Endothelial cell of umbilical vein (primary cell): ENCODE results near the gene DCAF6. TPM values are rescaled to one million over a fixed set of nuclear protein-coding genes. Genes with fewer than 3 reads are reported as not detected.

Experiments used
- BruUV-seq: library from RNA; stranded (reverse); fragments of 400-500 nt; replicated peaks from 2 replicates; lab custom pipeline; 2021; lab: Mats Ljungman, UMichigan
- CTCF ChIA-PET: fragments of 300-600, 350-600 bp; sonication (Branson Sonifier 250); formaldehyde crosslinking; loops from one replicate; lab custom pipeline; 2021; ENCODE audit warnings: antibody characterized with exemption, inconsistent platforms; lab: Charles Lee
- POLR2A ChIA-PET: fragments of 300-600, 350-600 bp; sonication (Branson Sonifier 250); formaldehyde crosslinking; loops from one replicate; lab custom pipeline; 2021; ENCODE audit warnings: antibody characterized with exemption, inconsistent platforms; lab: Charles Lee
- DNase-seq: peaks from one replicate; pipeline ENCODE4 v3.0.0-alpha.2; 2011; ENCODE audit warnings: low read depth, low spot score
- FAIRE-seq: peaks from 2 replicates; lab custom pipeline; 2011; peaks lifted over from hg19 to GRCh38; lab: Jason Lieb, UNC
- H2AFZ ChIP-seq: 2 replicates; pipeline ENCODE4 v1.6.0; 2012; ENCODE audit warnings: low read depth, low read length, control low read depth, inconsistent platforms
- H3K27ac ChIP-seq: 2 replicates; pipeline ENCODE4 v1.5.1; 2011; ENCODE audit warnings: low read depth, mild to moderate bottlenecking, control low read depth, low read length, moderate library complexity; ENCODE audit not compliant: insufficient read depth
- H3K27me3 ChIP-seq, 2 experiments: 2 replicates each; pipeline versions ENCODE4 v1.6.0 to v1.6.1; 2011; ENCODE audit warnings: low read length in 2 of 2, mixed read lengths in 1 of 2; ENCODE audit not compliant: control insufficient read depth in 2 of 2, insufficient read depth in 2 of 2
- H3K36me3 ChIP-seq, 2 experiments: 2 replicates in 1 of 2; 3 replicates in 1 of 2; pipeline ENCODE4 v1.5.1; 2011; ENCODE audit warnings: low read length in 2 of 2, mild to moderate bottlenecking in 1 of 2, moderate library complexity in 1 of 2; ENCODE audit not compliant: control insufficient read depth in 2 of 2, insufficient read depth in 2 of 2; ENCODE audit errors: extremely low read depth in 1 of 2
- H3K4me1 ChIP-seq: 3 replicates; pipeline ENCODE4 v1.5.1; 2011; ENCODE audit warnings: mild to moderate bottlenecking, low read length; ENCODE audit not compliant: control insufficient read depth, insufficient read depth; ENCODE audit errors: extremely low read depth
- H3K4me2 ChIP-seq: 2 replicates; pipeline ENCODE4 v1.6.1; 2011; ENCODE audit warnings: low read length, control low read depth, mixed read lengths; ENCODE audit not compliant: insufficient read depth
- H3K4me3 ChIP-seq, 3 experiments: fragments of 200-600 bp in 1 of 3; sonication (generic), shearing (Covaris generic) in 1 of 3; replicated peaks in 1 of 3; 2 replicates each; pipeline ENCODE4 v1.5.1; 2011 to 2016; ENCODE audit warnings: control low read depth in 3 of 3, low read length in 3 of 3, mild to moderate bottlenecking in 2 of 3, inconsistent platforms in 1 of 3, low read depth in 1 of 3, moderate library complexity in 1 of 3; ENCODE audit not compliant: insufficient read depth in 1 of 3
- H3K79me2 ChIP-seq: 2 replicates; pipeline ENCODE4 v1.6.0; 2012; ENCODE audit warnings: low read length, inconsistent platforms; ENCODE audit not compliant: control insufficient read depth, insufficient read depth
- H3K9ac ChIP-seq: replicated peaks from 2 replicates; pipeline ENCODE3; 2011; ENCODE audit warnings: low read length, control low read depth; ENCODE audit not compliant: insufficient read depth; ENCODE audit errors: extremely low read depth
- H3K9me1 ChIP-seq: replicated peaks from 3 replicates; pipeline ENCODE4 v1.6.0; 2011; ENCODE audit warnings: mild to moderate bottlenecking, low read length; ENCODE audit not compliant: control insufficient read depth, insufficient read depth; ENCODE audit errors: extremely low read depth
- H3K9me3 ChIP-seq: replicated peaks from 2 replicates; pipeline ENCODE4 v1.5.1; 2012; ENCODE audit warnings: low read length, inconsistent platforms; ENCODE audit not compliant: control insufficient read depth, insufficient read depth
- H4K20me1 ChIP-seq: replicated peaks from 2 replicates; pipeline ENCODE3; 2011; ENCODE audit warnings: mild to moderate bottlenecking, low read length; ENCODE audit not compliant: control insufficient read depth, insufficient read depth; ENCODE audit errors: extremely low read depth
- CTCF ChIP-seq, 2 donors: IDR thresholded peaks; 1 replicate in 1 of 2; 2 replicates in 1 of 2; pipeline ENCODE4 v1.5.1; 2011; ENCODE audit warnings: low read length in 2 of 2, mild to moderate bottlenecking in 2 of 2, moderate library complexity in 2 of 2, control low read depth in 1 of 2, inconsistent platforms in 1 of 2, low read depth in 1 of 2; ENCODE audit not compliant: insufficient read depth in 1 of 2; ENCODE audit errors: extremely low read depth in 1 of 2
- EZH2 ChIP-seq: IDR thresholded peaks from 2 replicates; pipeline ENCODE4 v1.6.1; 2012; ENCODE audit warnings: borderline replicate concordance, low read depth, mild to moderate bottlenecking, moderate library complexity, low read length, inconsistent platforms; ENCODE audit not compliant: severe bottlenecking
- FOS ChIP-seq: IDR thresholded peaks from 2 replicates; pipeline ENCODE4 v1.6.1; 2011; ENCODE audit warnings: mild to moderate bottlenecking, low read length, moderate library complexity, borderline replicate concordance; ENCODE audit not compliant: insufficient read depth
- GATA2 ChIP-seq: IDR thresholded peaks from 2 replicates; pipeline ENCODE4 v1.7.0; 2011; ENCODE audit warnings: low read depth, mild to moderate bottlenecking, moderate library complexity, mixed read lengths, low read length; ENCODE audit not compliant: insufficient read length, insufficient read depth
- JUN ChIP-seq: IDR thresholded peaks from 2 replicates; pipeline ENCODE4 v1.6.1; 2011; ENCODE audit warnings: borderline replicate concordance, low read depth; ENCODE audit not compliant: insufficient read length, insufficient read depth
- MAX ChIP-seq: IDR thresholded peaks from 2 replicates; pipeline ENCODE4 v1.6.1; 2011; ENCODE audit not compliant: insufficient read depth, insufficient read length
- MYC ChIP-seq: IDR thresholded peaks from one replicate; pipeline ENCODE4 v1.6.1; 2011; ENCODE audit warnings: mild to moderate bottlenecking, low read depth, low read length
- POLR2A ChIP-seq: IDR thresholded peaks from 2 replicates; pipeline ENCODE4 v1.6.1; 2012; ENCODE audit warnings: low read depth, mild to moderate bottlenecking, control low read depth, low read length
- POLR2AphosphoS5 ChIP-seq: IDR thresholded peaks from 2 replicates; pipeline ENCODE4 v1.6.1; 2012; ENCODE audit warnings: low read depth, mild to moderate bottlenecking, control low read depth, low read length, moderate library complexity; ENCODE audit not compliant: insufficient read depth
- dilution Hi-C: fragments of 300-500 bp; cut with MboI; formaldehyde crosslinking; loops from one replicate; pipeline ENCODE4 v1.15.0; 2019; ENCODE audit warnings: low sequenced_read_pairs; ENCODE audit not compliant: extremely low pct_ligation_motif_present
- intact Hi-C: fragments of 100-400 bp; cut with micrococcal nuclease; formaldehyde crosslinking; loops from one replicate; pipeline ENCODE4 v1.10.0; 2022
- polyA plus RNA-seq, 4 experiments: library from polyadenylated mRNA; depleted of rRNA in 3 of 4; stranded (reverse) in 3 of 4; unstranded in 1 of 4; fragments of >200 nt; gene quantifications; 2 replicates each; pipeline versions ENCODE4 v1.2.1 to v1.2.3, GENCODE V29; 2011 to 2012; ENCODE audit warnings: missing spikeins in 1 of 4
- total RNA-seq: library from RNA; stranded (reverse); gene quantifications from 2 replicates; pipeline ENCODE4 v1.2.3, GENCODE V29; 2021

DCAF6 gene
- total and polyA plus RNA-seq, 2 donors (not counting 3 experiments of a cell fraction or from before 2014, with no cell fraction given): 28.6 to 39.4 TPM

- ChIA-PET POLR2A (interaction anchor here (1.2 to 1.5 kb wide), 2 partner anchors 32 to 147 kb away, joined by 3 to 4 read pairs; no protein-coding TSS in a partner anchor), CTCF (interaction anchor here (0.7 to 3.7 kb wide), 8 partner anchors 24 to 247 kb away, joined by 3 to 49 read pairs (median 3); no protein-coding TSS in a partner anchor)
- Histone ChIP-seq H3K9ac (peak overlapping the region; percentile 85), H3K36me3 (no peaks in the 10 kb centered on the region), H3K4me3 (peak overlapping the region; percentile 63 to 95 (median 93)), H3K27ac (peak overlapping the region; percentile 93), H4K20me1 (no peaks in the 10 kb centered on the region), H3K27me3 (no peaks in the 10 kb centered on the region), H3K4me1 (peaks cover 18% of the 10 kb centered on the region), H3K4me2 (peak overlapping the region; percentile 85), H3K79me2 (peaks cover 41% of the 10 kb centered on the region), H2AFZ (peak overlapping the region; percentile 85), H3K9me3 (no peaks in the 10 kb centered on the region), H3K9me1 (no peaks in the 10 kb centered on the region)
- FAIRE-seq: peak; percentile 48
- TSS peak; percentile 39 for BruUV-seq
- TF ChIP-seq JUN (no peak), POLR2A (no peak), GATA2 (no peak), EZH2 (no peak), POLR2AphosphoS5 (peak; percentile 19), MYC (no peak), CTCF (IDR thresholded peaks at IDR 0.05; ENCODE audit: extremely low read depth in 1 of 2, insufficient read depth in 1 of 2, low read depth in 1 of 2, low read length in 2 of 2) (no peak), FOS (no peak), MAX (peak; percentile 4)
- peak; percentile 57 for DNase-seq
- dilution Hi-C loops (no loop called here), intact Hi-C loops (loop anchor here (1.0 to 5.0 kb wide), 8 partner anchors 8 to 326 kb away; partner anchors contain the start of gene MPZL1)
These were observed 1.0 kb upstream of the DCAF6 start for GRCh38 chr1:167935216-167936067.
